ENCODE measurements around the gene MBNL3.

- no peak for TF ChIP-seq POLR2A (IDR thresholded peaks at IDR 0.05)
- TF ChIP-seq CTCF (IDR thresholded peaks at IDR 0.05 in 4 of 5, conservative IDR thresholded peaks at IDR 0.05 in 1 of 5): no peak
These were observed 53.6 kb downstream of the MBNL3 start for GRCh38 chrX:132435222-132435621.
